ENCODE results near the gene NCLN.

DNA sequence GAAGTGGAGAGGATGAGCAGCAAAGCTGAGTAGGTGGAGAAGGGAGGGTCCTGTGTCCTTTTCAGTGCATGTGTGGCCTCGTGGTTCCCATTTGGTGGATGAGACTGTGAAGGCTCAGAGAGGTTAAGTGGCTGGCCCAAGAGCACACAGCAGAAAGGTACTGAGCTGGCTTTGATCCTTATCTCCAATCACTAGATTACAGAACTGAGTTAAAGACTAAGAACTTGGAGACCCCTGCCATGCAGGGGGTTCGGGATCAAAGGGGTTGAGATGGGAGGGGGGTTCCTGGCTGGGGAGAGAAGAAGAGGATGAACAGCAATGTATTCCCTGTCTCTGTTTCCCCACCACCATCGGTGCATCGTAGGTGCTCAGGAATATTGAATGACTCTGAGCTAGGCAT is 50.5 kb downstream of the NCLN start:
- TF ChIP-seq, protein P1, sequence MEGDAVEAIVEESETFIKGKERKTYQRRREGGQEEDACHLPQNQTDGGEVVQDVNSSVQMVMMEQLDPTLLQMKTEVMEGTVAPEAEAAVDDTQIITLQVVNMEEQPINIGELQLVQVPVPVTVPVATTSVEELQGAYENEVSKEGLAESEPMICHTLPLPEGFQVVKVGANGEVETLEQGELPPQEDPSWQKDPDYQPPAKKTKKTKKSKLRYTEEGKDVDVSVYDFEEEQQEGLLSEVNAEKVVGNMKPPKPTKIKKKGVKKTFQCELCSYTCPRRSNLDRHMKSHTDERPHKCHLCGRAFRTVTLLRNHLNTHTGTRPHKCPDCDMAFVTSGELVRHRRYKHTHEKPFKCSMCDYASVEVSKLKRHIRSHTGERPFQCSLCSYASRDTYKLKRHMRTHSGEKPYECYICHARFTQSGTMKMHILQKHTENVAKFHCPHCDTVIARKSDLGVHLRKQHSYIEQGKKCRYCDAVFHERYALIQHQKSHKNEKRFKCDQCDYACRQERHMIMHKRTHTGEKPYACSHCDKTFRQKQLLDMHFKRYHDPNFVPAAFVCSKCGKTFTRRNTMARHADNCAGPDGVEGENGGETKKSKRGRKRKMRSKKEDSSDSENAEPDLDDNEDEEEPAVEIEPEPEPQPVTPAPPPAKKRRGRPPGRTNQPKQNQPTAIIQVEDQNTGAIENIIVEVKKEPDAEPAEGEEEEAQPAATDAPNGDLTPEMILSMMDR (IDR thresholded peaks at IDR 0.05): no peak
- no peak for TF ChIP-seq POLR2A (IDR thresholded peaks at IDR 0.05)

Data from prostate gland (tissue), 2 donors.